HUDEP-2 (cell line): ENCODE results near the gene POM121.
"Not testable (repeated sequence)": the region's sequence is repeated elsewhere in the genome, so short reads cannot be mapped to it uniquely, and the experiment has no call there.

Experiments
- DNase-seq, 76 experiments: peaks; one replicate each; lab custom pipeline; 2025; ENCODE audit not compliant: unreplicated experiment in 76 of 76; lab: John Stamatoyannopoulos, UW

Gene POM121

GRCh38 chr7:72948714-72949113 lies 23.8 kb downstream of the POM121 start:
- not testable (repeated sequence) for DNase-seq

GRCh38 chr7:72949276-72949675 lies 24.4 kb downstream of the POM121 start:
- DNase-seq: not testable (repeated sequence)

GRCh38 chr7:72949686-72950085 lies 24.8 kb downstream of the POM121 start:
- DNase-seq: not testable (repeated sequence)

DNA sequence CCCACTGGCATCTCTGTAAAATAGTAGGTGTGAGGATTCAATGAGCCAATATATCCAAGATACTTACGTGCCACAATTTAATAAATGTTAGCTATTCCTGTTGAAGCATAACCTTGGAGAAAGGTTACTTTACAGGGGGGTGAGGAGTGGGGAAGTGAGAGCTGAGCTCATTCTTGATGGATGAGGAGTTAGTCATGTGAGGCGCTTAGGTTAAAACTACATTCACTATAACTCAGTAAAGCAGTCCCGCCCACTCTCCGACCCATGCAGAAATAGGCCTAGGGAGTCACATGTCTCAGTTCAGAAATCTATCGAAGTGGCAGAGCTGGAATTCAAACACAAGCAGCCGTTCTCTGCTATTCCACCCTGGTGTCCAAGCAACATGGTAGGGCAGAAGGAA lies 25.5 kb downstream of the POM121 start:
- DNase-seq: not testable (repeated sequence)

DNA sequence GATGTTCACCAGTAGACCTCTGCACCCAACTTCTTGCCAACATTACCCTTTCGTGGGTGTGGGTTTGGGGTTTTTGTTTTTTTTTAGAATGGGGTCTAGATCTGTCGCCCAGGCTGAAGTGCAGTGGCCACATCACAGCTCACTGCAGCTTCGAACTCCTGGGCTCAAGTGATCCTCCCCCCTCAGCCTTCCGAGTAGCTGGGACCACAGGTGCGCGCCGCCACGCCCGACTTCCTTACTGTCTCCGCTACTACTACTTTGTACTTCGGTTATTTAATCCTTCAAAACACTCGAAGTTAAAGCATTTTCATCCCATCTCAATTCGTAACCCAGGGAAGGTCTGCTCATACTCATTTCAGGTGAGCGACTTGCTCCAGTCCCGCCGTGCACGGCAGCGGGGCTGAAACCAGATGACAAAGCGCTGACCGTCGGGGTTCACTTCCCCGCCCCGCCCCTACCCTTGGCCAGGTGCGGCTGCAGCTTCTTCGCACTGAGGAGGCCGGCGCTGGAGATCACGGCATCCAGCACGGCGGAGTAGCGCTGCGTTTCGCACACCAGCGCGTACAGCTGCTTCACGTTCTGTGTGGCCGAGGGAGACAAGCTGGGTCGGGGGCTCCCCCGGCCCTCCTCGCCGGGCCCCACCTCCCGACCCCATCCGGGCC lies 29.1 kb downstream of the POM121 start:
- not testable (repeated sequence) for DNase-seq

DNA sequence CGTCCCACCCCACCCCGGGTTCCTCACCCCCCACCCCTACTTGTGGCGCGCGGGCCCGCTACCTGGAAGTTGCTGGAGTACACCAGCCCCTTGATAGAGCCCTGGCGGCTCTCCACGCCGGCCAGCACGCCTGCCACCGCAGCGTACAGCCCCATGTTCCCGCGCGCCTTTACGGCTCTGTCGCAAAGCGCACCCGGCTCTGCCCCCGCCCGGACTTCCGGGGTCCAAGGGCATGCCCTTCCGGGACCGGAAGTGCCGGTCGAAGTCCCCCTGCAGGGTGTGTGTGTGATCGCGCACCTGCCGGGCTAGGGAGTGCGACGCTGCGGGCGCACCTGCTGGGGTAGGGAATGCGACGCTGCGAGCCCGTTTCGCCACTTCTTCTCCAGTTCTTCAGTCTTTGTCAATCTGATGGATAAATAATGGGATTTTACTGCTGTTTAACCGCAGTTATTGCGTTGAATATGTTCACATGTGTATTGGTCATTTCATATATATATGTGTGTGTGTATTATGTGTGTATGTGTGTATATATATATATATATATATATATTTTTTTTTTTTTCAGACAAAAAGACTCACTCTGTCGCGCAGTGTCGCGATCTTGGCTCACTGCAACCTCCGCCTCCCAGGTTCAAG lies 29.8 kb downstream of the POM121 start:
- DNase-seq: not testable (repeated sequence)

DNA sequence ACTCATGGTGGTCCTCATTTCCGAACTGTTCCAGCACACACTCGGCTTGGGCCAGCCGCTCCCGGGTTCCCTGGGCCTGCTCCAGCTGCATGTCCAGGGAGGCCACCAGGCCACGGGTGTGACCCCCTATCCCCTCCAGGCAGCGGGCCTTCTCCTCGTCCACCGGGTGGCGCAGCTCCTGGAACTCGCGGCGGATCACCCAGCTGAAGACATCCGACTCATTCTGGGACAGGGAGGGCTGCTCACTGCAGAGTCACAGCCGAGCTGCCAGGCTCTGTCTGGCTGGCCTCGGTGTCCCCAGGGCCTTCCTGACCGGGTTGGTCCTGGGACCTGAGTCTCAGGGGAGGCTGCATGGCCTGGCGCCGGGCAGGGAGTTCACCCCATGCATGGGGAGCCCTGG lies 35.1 kb downstream of the POM121 start:
- DNase-seq: not testable (repeated sequence)

GRCh38 chr7:72960626-72961345 lies 35.9 kb downstream of the POM121 start:
- DNase-seq: not testable (repeated sequence)

DNA sequence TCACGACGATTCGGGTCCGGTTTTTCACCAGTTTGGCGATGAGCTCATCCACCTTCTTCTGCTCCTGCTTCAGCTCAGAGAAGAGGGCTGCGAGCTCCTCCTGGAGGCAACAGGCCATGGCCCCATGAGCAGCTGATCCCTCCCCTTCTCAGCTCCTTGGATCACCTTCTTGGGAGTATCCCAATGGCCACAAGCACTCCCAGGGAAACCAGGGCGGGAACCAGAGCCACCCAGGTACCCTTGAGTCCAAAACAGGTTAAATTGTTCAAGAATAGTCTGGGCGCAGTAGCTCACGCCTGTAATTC lies 36.4 kb downstream of the POM121 start:
- DNase-seq: not testable (repeated sequence)

- DNase-seq: not testable (repeated sequence)
Measured at GRCh38 chr7:72963056-72963455, 38.2 kb downstream of the POM121 start.

DNA sequence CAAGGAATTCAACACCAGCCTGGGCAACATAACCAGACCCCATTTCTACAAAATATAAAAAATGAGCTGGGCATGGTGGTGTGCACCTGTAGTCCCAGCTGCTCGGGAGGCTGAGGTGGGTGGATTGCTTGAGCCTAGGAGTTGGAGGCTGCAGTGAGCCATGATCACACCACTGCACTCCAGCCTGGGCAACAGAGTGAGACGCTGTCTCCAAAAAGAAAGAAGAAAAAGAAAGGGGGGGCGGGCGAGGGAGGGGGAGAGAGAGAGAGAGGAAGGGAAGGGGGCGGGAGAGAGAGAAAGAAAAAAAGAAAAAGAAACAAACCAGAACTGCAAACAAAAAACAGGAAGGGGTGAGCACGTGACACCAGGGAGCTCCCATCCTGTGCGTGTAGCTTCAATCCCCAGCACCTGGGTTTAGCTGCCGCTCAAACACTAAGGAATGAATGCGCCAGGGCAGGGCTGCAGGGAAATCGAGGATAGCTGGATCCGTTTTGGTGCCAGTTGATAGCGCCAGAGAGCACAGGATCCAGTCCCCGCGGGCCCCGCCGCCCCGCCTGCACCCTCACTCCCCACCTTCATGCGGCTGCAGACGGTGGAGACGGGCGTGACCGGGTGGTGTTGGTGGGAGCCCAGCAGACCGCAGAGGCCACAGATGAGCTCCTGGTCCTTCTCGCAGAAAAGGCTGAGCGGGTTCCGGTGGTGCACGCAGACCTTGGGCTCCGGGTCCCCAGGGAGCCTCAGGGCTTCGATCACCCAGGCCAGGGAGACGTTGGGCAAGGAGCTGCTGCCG lies 40.5 kb downstream of the POM121 start:
- not testable (repeated sequence) for DNase-seq

- DNase-seq: not testable (repeated sequence)
Measured at GRCh38 chr7:72966892-72967291, 42.0 kb downstream of the POM121 start.

DNA sequence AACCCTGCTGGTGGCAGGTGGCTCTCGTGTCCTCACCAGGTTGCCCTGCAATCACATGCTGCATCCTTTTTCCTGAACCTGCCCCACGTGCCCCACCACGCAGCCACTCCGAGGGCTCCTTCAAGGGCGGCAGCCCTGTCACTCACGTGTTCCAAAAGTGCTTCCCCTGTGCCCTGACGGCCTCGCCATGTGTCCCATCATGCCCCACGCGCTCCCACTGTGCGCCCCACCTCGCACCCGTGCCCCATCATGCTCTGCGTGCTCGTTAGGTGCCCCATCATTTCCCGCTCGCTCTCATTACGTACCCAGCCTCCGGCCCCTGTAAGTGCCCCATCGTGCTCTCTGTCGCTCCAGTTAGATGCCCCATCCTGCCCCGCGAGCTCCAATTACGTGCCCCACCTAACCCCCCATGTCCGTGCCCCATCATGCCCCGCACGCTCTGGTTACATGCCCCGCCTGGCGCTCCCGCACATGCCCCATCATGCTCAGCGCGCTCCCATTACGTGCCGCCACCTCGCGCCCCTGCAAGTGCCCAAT lies 44.2 kb downstream of the POM121 start, which contains the start of gene TRIM74:
Gene TRIM74 (minus strand): TSS at position 487 of the 537 bp plus-strand sequence. CDS start 3,309 bp downstream, outside the sequence.
- DNase-seq: not testable (repeated sequence)

GRCh38 chr7:72969688-72970087 lies 44.8 kb downstream of the POM121 start:
- DNase-seq: not testable (repeated sequence)

- not testable (repeated sequence) for DNase-seq
Measured at GRCh38 chr7:72971505-72971904, 46.6 kb downstream of the POM121 start.

- DNase-seq: not testable (repeated sequence)
Measured at GRCh38 chr7:72974781-72975180, 49.9 kb downstream of the POM121 start.

- DNase-seq: not testable (repeated sequence)
Measured at GRCh38 chr7:72975656-72976286, 50.9 kb downstream of the POM121 start.

DNA sequence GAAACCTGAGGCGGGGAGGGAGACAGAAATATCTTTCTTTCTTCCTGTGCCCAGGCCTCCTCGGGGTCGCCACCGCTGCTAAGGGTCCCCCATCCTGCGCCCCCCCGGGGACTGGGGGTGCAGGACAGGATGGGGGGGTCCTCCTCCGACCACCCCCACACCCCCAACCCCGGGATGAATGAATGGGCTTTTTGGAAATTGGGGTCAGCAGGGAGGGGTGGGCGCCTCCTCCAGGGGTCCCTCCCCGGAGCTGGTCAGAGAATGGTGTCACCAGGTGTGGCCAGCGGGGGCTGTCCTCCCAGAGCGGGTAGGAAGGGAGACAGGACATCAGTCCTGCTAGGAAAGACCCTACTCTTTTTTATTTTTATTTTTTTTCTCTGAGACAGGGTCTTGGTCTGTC lies 51.5 kb downstream of the POM121 start:
- DNase-seq: not testable (repeated sequence)

DNA sequence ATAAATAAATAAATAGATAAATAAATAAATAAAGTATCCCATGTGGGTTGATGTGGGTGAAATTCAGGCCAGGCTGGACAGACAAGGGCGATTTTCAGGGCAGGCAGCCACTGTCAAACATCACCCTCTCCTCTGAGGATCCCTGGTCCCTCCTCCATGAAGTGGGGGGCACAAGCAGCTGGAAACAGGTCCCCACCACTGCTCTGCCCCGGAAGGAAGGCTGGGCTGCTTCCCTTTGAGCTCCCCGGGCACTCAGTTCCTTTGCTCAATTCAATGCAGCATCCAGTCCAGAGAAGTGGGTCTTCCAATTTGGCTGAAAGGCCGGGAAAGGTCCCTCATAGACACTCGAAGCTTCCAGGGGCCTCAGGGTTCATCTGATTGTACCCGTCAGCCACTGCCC lies 55.5 kb downstream of the POM121 start:
- not testable (repeated sequence) for DNase-seq

- not testable (repeated sequence) for DNase-seq
Measured at GRCh38 chr7:72982084-72982483, 57.2 kb downstream of the POM121 start.
